H1 (cell line): ENCODE data around the gene RPTOR. TPM values are rescaled to one million over a fixed set of nuclear protein-coding genes. Genes with fewer than 3 reads are reported as not detected.

Experiments
- CTBP2 ChIP-seq: IDR thresholded peaks from 2 replicates; pipeline ENCODE4 v1.7.0; 2011; ENCODE audit warnings: borderline replicate concordance, mild to moderate bottlenecking, moderate library complexity, mixed read lengths, low read length; ENCODE audit not compliant: insufficient read depth, insufficient read length
- TAF1 ChIP-seq: IDR thresholded peaks from 2 replicates; pipeline ENCODE4 v1.6.1; 2011; ENCODE audit warnings: mild to moderate bottlenecking, low read depth, low read length
- YY1 ChIP-seq: IDR thresholded peaks from 2 replicates; pipeline ENCODE4 v1.6.1; 2011; ENCODE audit warnings: low read depth, mild to moderate bottlenecking, low read length
- polyA plus RNA-seq, 7 experiments: library from polyadenylated mRNA; depleted of rRNA in 3 of 7; stranded (reverse) in 5 of 7; unstranded in 2 of 7; fragments of >200 nt in 5 of 7; fragments of 200-250 nt in 2 of 7; gene quantifications; 1 replicate in 5 of 7; 2 replicates in 1 of 7; 4 replicates in 1 of 7; pipeline versions ENCODE4 v1.2.1 to v1.2.3, GENCODE V29; 2011 to 2013; ENCODE audit warnings: missing spikeins in 2 of 7, mixed read lengths in 2 of 7
- total RNA-seq: library from RNA; stranded (reverse); fragmentation: NEBNext Ultra II Directional; extraction: Animal tissue kit (Norgen Biotek cat#: 25700); gene quantifications from 2 replicates; pipeline ENCODE4 v1.2.1, GENCODE V29; 2021
- TF ChIP-seq, protein P1 (sequence below): IDR thresholded peaks from 2 replicates; pipeline ENCODE4 v1.6.1; 2012; ENCODE audit warnings: inconsistent platforms
- TF ChIP-seq, protein P2 (sequence below): IDR thresholded peaks from 2 replicates; pipeline ENCODE4 v1.6.1; 2011; ENCODE audit warnings: low read depth, mild to moderate bottlenecking, low read length; ENCODE audit not compliant: insufficient read depth

RPTOR gene
- total and polyA plus RNA-seq, 2 of the 8 experiments (the other 6 are each of a cell fraction or from before 2014, with no cell fraction given): 6.9 to 28.7 TPM

DNA sequence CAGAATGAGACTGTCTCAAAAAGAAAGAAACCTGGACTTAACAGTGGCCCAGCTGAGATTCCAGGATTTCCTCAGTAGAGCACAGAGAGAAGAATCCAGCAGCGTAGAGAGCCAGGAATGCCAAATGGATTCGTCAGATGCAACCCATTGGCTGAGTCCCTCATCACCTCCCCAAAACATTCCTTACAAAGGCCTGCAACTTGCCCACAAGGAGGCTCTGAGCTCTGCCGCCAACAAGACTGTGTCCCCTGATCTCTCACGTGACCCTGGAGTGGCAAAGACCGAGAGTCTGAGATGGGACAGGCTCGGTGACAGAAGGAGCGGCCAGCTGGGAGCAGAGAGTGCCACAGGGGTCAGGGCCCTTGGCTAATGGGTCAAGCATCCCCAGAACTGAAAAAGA, 440.1 kb downstream of the RPTOR start (continued):
- TF ChIP-seq, protein P1, sequence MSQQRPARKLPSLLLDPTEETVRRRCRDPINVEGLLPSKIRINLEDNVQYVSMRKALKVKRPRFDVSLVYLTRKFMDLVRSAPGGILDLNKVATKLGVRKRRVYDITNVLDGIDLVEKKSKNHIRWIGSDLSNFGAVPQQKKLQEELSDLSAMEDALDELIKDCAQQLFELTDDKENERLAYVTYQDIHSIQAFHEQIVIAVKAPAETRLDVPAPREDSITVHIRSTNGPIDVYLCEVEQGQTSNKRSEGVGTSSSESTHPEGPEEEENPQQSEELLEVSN: 0 out of 2 replicates have a peak, but pooled peaks have one; percentile 35
- TF ChIP-seq TAF1 (no peak), CTBP2 (no peak), YY1 (no peak)
- TF ChIP-seq, protein P2, sequence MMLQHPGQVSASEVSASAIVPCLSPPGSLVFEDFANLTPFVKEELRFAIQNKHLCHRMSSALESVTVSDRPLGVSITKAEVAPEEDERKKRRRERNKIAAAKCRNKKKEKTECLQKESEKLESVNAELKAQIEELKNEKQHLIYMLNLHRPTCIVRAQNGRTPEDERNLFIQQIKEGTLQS: peak; percentile 18; the same call in 1 of the 2 replicates
